Liver (tissue), 9 donors: ENCODE measurements around the gene S100A12. TPM values are rescaled to one million over a fixed set of nuclear protein-coding genes. Genes with fewer than 3 reads are reported as not detected.

Source experiments
- DNase-seq: peaks from one replicate; pipeline ENCODE4 v3.0.0-alpha.2; 2017; ENCODE audit warnings: low spot score
- H3K27ac ChIP-seq, 2 donors: one replicate each; pipeline ENCODE4 v1.7.0; 2013; ENCODE audit warnings: inconsistent platforms in 2 of 2, low read length in 2 of 2, control low read depth in 1 of 2, low read depth in 1 of 2, mild to moderate bottlenecking in 1 of 2
- H3K27me3 ChIP-seq, 4 donors: one replicate each; pipeline versions ENCODE4 v1.6.1 to v1.7.0; 2013; ENCODE audit warnings: low read length in 3 of 4, inconsistent platforms in 1 of 4, mild to moderate bottlenecking in 1 of 4, moderate library complexity in 1 of 4; ENCODE audit not compliant: control insufficient read depth in 4 of 4, insufficient read depth in 4 of 4
- H3K36me3 ChIP-seq, 4 donors: one replicate each; pipeline versions ENCODE4 v1.6.1 to v1.7.0; 2013; ENCODE audit warnings: low read length in 3 of 4, mild to moderate bottlenecking in 3 of 4, low read depth in 1 of 4, moderate library complexity in 1 of 4; ENCODE audit not compliant: control insufficient read depth in 4 of 4, insufficient read depth in 3 of 4
- H3K4me1 ChIP-seq, 4 donors: one replicate each; pipeline versions ENCODE4 v1.6.1 to v1.7.0; 2013; ENCODE audit warnings: low read length in 3 of 4, mild to moderate bottlenecking in 3 of 4, moderate library complexity in 1 of 4; ENCODE audit not compliant: control insufficient read depth in 4 of 4, insufficient read depth in 4 of 4
- H3K4me3 ChIP-seq, 3 donors: one replicate each; pipeline versions ENCODE4 v1.6.1 to v1.7.0; 2013; ENCODE audit warnings: low read length in 3 of 3, control low read depth in 1 of 3, low read depth in 1 of 3, mild to moderate bottlenecking in 1 of 3
- H3K9ac ChIP-seq, 2 donors: one replicate each; pipeline ENCODE4 v1.7.0; 2013; ENCODE audit warnings: low read length in 2 of 2, mild to moderate bottlenecking in 2 of 2, moderate library complexity in 2 of 2, control low read depth in 1 of 2, low read depth in 1 of 2
- H3K9me3 ChIP-seq, 4 donors: one replicate each; pipeline versions ENCODE4 v1.6.1 to v1.7.0; 2013; ENCODE audit warnings: low read length in 3 of 4; ENCODE audit not compliant: control insufficient read depth in 4 of 4
- EGR1 ChIP-seq, 2 donors: IDR thresholded peaks; 2 replicates each; pipeline ENCODE4 v1.6.1; 2016 to 2018; ENCODE audit warnings: antibody characterized with exemption in 2 of 2, low read depth in 2 of 2
- FOXA1 ChIP-seq: IDR thresholded peaks from 2 replicates; pipeline ENCODE4 v1.6.1; 2016; ENCODE audit warnings: antibody characterized with exemption
- FOXA2 ChIP-seq: IDR thresholded peaks from 2 replicates; pipeline ENCODE4 v1.6.1; 2016; ENCODE audit warnings: antibody characterized with exemption
- GABPA ChIP-seq, 2 donors: IDR thresholded peaks in 1 of 2; conservative IDR thresholded peaks in 1 of 2; 2 replicates each; pipeline ENCODE4 v1.6.1; 2016; ENCODE audit warnings: antibody characterized with exemption in 2 of 2, mild to moderate bottlenecking in 1 of 2, moderate library complexity in 1 of 2
- HNF4A ChIP-seq, 2 donors: conservative IDR thresholded peaks; 2 replicates each; pipeline ENCODE4 v1.6.1; 2016; ENCODE audit warnings: antibody characterized with exemption in 2 of 2, mild to moderate bottlenecking in 2 of 2
- HNF4G ChIP-seq: IDR thresholded peaks from 2 replicates; pipeline ENCODE4 v1.6.1; 2016; ENCODE audit warnings: antibody characterized with exemption
- JUND ChIP-seq, 2 donors: IDR thresholded peaks; 2 replicates each; pipeline ENCODE4 v1.6.1; 2016; ENCODE audit warnings: antibody characterized with exemption in 2 of 2
- NR2F2 ChIP-seq: IDR thresholded peaks from 2 replicates; pipeline ENCODE4 v1.6.1; 2016; ENCODE audit warnings: antibody characterized with exemption
- RAD21 ChIP-seq, 2 donors: IDR thresholded peaks; 2 replicates each; pipeline ENCODE4 v1.6.1; 2016; ENCODE audit warnings: antibody characterized with exemption in 2 of 2, mild to moderate bottlenecking in 2 of 2
- RXRA ChIP-seq, 2 donors: IDR thresholded peaks; 2 replicates each; pipeline ENCODE4 v1.6.1; 2017 to 2018; ENCODE audit warnings: antibody characterized with exemption in 2 of 2, mild to moderate bottlenecking in 1 of 2
- SP1 ChIP-seq: IDR thresholded peaks from 2 replicates; pipeline ENCODE4 v1.6.1; 2018; ENCODE audit warnings: antibody characterized with exemption, mild to moderate bottlenecking
- TAF1 ChIP-seq: conservative IDR thresholded peaks from 2 replicates; pipeline ENCODE4 v1.6.1; 2016; ENCODE audit warnings: antibody characterized with exemption, mild to moderate bottlenecking
- YY1 ChIP-seq: IDR thresholded peaks from 2 replicates; pipeline ENCODE4 v1.6.1; 2016; ENCODE audit warnings: antibody characterized with exemption, mild to moderate bottlenecking
- WGBS: extraction: QIAGEN DNeasy Blood & Tissue Kit; methylation state at CpG from one replicate; pipeline ENCODE4 v1.1.7; 2013; 5-methylcytosine and 5-hydroxymethylcytosine counted together
- polyA plus RNA-seq, 2 donors: library from polyadenylated mRNA; stranded (reverse) in 1 of 2; unstranded in 1 of 2; fragments of 200-250 nt in 1 of 2; fragments of >200 nt in 1 of 2; fragmentation: Nextera tagmentation in 1 of 2; extraction: Ambion mirVana in 1 of 2; gene quantifications; one replicate each; pipeline versions ENCODE4 v1.2.1 to v1.2.3, GENCODE V29; 2013 to 2015
- total RNA-seq, 2 donors: library from RNA; depleted of rRNA; stranded (reverse); fragments of >200 nt; gene quantifications; one replicate each; pipeline ENCODE4 v1.2.3, GENCODE V29; 2014
- TF ChIP-seq, protein P1 (sequence below): fragments of 150-350 bp; IDR thresholded peaks from 2 replicates; pipeline ENCODE4 v1.5.1; 2017; ENCODE audit warnings: improper control_type of control experiment, low read depth, low read length; ENCODE audit not compliant: missing input control
- TF ChIP-seq, protein P2 (sequence below): IDR thresholded peaks from 2 replicates; pipeline ENCODE4 v1.6.1; 2016; ENCODE audit warnings: antibody characterized with exemption
- TF ChIP-seq, protein P3 (sequence below): IDR thresholded peaks from 2 replicates; pipeline ENCODE4 v1.6.1; 2016; ENCODE audit warnings: antibody characterized with exemption
- TF ChIP-seq, protein P4 (sequence below): IDR thresholded peaks from 2 replicates; pipeline ENCODE4 v1.6.1; 2016; ENCODE audit warnings: antibody characterized with exemption
- TF ChIP-seq, protein P5 (sequence below): IDR thresholded peaks from 2 replicates; pipeline ENCODE4 v1.6.1; 2016; ENCODE audit warnings: antibody characterized with exemption, mild to moderate bottlenecking
- donor health status: healthy.
- donor health status: healthy.
- donor health status: healthy.
- donor health status: healthy.
- donor health status: healthy.

The S100A12 gene
- total and polyA plus RNA-seq, 4 donors, result 3.3 to 35.2 (median 12.1) TPM

DNA sequence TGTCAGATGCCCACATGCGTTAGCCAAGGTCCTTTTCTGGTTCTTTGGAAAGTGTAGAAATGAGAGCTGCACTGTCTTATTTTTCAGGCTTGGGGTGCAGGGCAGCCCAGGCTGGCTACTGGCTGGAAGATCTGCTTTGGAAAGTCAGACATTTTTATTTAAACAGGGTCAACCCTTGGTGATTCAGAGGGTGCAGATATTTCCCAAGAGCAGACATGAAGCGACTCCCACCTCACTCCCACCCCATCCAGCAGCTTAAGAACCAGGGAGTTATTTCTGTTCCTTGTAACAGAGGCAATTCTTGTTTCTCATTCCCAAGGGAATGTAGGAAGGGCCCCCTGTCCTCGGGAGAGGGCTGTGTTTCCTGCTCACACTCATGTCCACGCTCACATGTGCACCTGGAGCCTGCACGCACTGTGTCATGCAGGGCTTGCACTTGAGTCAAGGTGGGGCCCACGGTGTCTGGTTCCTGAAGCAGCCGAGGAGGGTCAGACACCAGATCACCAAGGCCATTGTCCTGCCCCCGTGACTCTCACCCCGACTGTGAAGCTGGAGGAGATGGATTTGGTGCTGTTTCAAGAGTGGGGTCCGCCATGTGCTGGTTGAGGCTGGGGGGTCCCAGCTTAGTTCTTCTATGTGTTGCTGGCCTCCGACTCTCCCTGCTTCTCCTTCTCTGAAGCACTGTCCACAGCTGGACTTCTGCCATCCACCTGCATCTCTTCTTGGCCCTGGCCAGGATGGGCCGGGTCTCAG is 41.9 kb upstream of the S100A12 start:
- Histone ChIP-seq H3K27ac (no peak overlapping the region), H3K4me3 (no peak overlapping the region), H3K9me3 (peaks cover 0 to 3% (median under 1%) of the 10 kb centered on the region in 4 donors), H3K27me3 (no peaks in the 10 kb centered on the region), H3K4me1 (no peaks in the 10 kb centered on the region), H3K36me3 (no peaks in the 10 kb centered on the region), H3K9ac (no peak overlapping the region)
- WGBS, result 69% methylated on average over 12 of the region's 12 CpGs
- TF ChIP-seq, protein P1, sequence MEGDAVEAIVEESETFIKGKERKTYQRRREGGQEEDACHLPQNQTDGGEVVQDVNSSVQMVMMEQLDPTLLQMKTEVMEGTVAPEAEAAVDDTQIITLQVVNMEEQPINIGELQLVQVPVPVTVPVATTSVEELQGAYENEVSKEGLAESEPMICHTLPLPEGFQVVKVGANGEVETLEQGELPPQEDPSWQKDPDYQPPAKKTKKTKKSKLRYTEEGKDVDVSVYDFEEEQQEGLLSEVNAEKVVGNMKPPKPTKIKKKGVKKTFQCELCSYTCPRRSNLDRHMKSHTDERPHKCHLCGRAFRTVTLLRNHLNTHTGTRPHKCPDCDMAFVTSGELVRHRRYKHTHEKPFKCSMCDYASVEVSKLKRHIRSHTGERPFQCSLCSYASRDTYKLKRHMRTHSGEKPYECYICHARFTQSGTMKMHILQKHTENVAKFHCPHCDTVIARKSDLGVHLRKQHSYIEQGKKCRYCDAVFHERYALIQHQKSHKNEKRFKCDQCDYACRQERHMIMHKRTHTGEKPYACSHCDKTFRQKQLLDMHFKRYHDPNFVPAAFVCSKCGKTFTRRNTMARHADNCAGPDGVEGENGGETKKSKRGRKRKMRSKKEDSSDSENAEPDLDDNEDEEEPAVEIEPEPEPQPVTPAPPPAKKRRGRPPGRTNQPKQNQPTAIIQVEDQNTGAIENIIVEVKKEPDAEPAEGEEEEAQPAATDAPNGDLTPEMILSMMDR, result no peak
- TF ChIP-seq RAD21 (IDR thresholded peaks at IDR 0.05) (no peak), SP1 (no peak), RXRA (IDR thresholded peaks at IDR 0.05) (no peak), JUND (IDR thresholded peaks at IDR 0.05) (no peak), YY1 (no peak), TAF1 (no peak), HNF4G (no peak), HNF4A (conservative IDR thresholded peaks at IDR 0.05) (no peak), EGR1 (IDR thresholded peaks at IDR 0.05; ENCODE audit: low read depth in 2 of 2) (no peak), NR2F2 (no peak), FOXA2 (no peak), GABPA (IDR thresholded peaks at IDR 0.05 in 1 of 2, conservative IDR thresholded peaks at IDR 0.05 in 1 of 2) (no peak)
- TF ChIP-seq, protein P2, sequence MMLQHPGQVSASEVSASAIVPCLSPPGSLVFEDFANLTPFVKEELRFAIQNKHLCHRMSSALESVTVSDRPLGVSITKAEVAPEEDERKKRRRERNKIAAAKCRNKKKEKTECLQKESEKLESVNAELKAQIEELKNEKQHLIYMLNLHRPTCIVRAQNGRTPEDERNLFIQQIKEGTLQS, result no peak
- TF ChIP-seq, protein P3, sequence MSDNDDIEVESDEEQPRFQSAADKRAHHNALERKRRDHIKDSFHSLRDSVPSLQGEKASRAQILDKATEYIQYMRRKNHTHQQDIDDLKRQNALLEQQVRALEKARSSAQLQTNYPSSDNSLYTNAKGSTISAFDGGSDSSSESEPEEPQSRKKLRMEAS, result no peak
- DNase-seq, result no peak

DNA sequence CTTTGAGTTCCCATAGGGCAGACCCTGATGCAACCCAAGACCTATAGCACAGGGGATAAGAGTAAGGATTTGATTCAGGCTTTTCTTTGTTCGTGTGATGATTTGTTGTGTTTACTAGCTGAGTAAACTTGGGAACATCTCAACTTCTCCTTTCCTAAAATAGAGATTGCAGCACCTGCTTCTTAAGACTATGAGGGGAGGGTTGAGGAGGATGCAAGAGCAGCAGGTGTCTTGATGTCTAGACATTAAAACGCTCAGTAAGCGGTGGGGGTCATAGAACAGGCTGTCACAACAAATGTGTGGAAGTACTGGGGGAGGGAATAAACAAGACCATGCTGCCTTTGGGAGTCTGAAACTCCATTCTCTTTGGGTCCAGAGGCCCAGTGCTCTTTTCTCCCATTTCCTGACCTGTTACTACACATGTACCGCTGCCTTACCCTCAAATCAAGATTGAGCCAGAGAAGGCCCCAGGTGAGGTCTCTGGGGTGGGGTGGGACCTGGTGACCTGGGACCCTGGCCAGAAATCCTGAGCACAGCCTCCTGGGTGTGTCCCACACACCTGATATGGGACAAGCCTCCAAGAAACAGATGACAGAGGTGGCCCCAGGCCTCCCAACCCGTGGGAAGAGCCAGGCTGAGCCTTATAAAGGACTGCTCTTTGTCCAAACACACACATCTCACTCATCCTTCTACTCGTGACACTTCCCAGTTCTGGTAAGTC is 40.6 kb upstream of the S100A12 start, which contains the start of gene S100A7A:
Gene S100A7A (plus strand): TSS at position 671 of the 721 bp plus-strand sequence. CDS start 1,563 bp downstream, outside the sequence.
- DNase-seq, result no peak
- Histone ChIP-seq H3K9ac (no peak within 1 kb of the TSS), H3K4me1 (no peaks in the 10 kb centered on the region), H3K9me3 (peaks cover 0 to 3% (median under 1%) of the 10 kb centered on the region in 4 donors), H3K4me3 (no peak within 1 kb of the TSS), H3K27me3 (no peaks in the 10 kb centered on the region), H3K36me3 (no peaks in the 10 kb centered on the region), H3K27ac (no peak within 1 kb of the TSS)
- WGBS, result 66% methylated on average over 6 of the region's 6 CpGs
- TF ChIP-seq RXRA (IDR thresholded peaks at IDR 0.05) (no peak), HNF4A (conservative IDR thresholded peaks at IDR 0.05) (no peak), FOXA2 (no peak), FOXA1 (no peak), JUND (IDR thresholded peaks at IDR 0.05) (no peak), YY1 (no peak), HNF4G (no peak), GABPA (IDR thresholded peaks at IDR 0.05 in 1 of 2, conservative IDR thresholded peaks at IDR 0.05 in 1 of 2) (no peak), RAD21 (IDR thresholded peaks at IDR 0.05) (no peak), EGR1 (IDR thresholded peaks at IDR 0.05; ENCODE audit: low read depth in 2 of 2) (no peak)
- TF ChIP-seq, protein P3, result no peak
- TF ChIP-seq, protein P1, result no peak
- TF ChIP-seq, protein P4, sequence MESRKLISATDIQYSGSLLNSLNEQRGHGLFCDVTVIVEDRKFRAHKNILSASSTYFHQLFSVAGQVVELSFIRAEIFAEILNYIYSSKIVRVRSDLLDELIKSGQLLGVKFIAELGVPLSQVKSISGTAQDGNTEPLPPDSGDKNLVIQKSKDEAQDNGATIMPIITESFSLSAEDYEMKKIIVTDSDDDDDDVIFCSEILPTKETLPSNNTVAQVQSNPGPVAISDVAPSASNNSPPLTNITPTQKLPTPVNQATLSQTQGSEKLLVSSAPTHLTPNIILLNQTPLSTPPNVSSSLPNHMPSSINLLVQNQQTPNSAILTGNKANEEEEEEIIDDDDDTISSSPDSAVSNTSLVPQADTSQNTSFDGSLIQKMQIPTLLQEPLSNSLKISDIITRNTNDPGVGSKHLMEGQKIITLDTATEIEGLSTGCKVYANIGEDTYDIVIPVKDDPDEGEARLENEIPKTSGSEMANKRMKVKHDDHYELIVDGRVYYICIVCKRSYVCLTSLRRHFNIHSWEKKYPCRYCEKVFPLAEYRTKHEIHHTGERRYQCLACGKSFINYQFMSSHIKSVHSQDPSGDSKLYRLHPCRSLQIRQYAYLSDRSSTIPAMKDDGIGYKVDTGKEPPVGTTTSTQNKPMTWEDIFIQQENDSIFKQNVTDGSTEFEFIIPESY, result no peak
- TF ChIP-seq, protein P5, sequence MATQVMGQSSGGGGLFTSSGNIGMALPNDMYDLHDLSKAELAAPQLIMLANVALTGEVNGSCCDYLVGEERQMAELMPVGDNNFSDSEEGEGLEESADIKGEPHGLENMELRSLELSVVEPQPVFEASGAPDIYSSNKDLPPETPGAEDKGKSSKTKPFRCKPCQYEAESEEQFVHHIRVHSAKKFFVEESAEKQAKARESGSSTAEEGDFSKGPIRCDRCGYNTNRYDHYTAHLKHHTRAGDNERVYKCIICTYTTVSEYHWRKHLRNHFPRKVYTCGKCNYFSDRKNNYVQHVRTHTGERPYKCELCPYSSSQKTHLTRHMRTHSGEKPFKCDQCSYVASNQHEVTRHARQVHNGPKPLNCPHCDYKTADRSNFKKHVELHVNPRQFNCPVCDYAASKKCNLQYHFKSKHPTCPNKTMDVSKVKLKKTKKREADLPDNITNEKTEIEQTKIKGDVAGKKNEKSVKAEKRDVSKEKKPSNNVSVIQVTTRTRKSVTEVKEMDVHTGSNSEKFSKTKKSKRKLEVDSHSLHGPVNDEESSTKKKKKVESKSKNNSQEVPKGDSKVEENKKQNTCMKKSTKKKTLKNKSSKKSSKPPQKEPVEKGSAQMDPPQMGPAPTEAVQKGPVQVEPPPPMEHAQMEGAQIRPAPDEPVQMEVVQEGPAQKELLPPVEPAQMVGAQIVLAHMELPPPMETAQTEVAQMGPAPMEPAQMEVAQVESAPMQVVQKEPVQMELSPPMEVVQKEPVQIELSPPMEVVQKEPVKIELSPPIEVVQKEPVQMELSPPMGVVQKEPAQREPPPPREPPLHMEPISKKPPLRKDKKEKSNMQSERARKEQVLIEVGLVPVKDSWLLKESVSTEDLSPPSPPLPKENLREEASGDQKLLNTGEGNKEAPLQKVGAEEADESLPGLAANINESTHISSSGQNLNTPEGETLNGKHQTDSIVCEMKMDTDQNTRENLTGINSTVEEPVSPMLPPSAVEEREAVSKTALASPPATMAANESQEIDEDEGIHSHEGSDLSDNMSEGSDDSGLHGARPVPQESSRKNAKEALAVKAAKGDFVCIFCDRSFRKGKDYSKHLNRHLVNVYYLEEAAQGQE, result no peak
